GM12878 (cell line): Measurements from ENCODE around the gene MYO7B. TPM values are rescaled to one million over a fixed set of nuclear protein-coding genes. Genes with fewer than 3 reads are reported as not detected.
"Not testable (repeated sequence)": the region's sequence is repeated elsewhere in the genome, so short reads cannot be mapped to it uniquely, and the experiment has no call there.

Experiments
- ATAC-seq: fragments of 200-7000 bp; cut with Tn5 transposase; 3 replicates; pipeline ENCODE4 v1.9.1; 2020; ENCODE audit warnings: mild to moderate bottlenecking, moderate library complexity
- BruUV-seq: library from RNA; stranded (reverse); fragments of 400-500 nt; replicated peaks from 2 replicates; lab custom pipeline; 2021; lab: Mats Ljungman, UMichigan
- CTCF ChIA-PET: fragments of 300-600 bp; sonication (Branson Sonifier 250); formaldehyde crosslinking; extraction: SDS; loops from one replicate; lab custom pipeline; 2021; ENCODE audit warnings: inconsistent platforms; lab: Yijun Ruan, JAX
- POLR2A ChIA-PET: fragments of 350-600 bp; formaldehyde crosslinking; extraction: SDS; loops from one replicate; lab custom pipeline; 2021; ENCODE audit warnings: inconsistent platforms; lab: Charles Lee
- RAD21 ChIA-PET: fragments of 300-600 bp; sonication (Branson Sonifier 250); formaldehyde crosslinking; loops from one replicate; lab custom pipeline; 2023; ENCODE audit warnings: antibody characterized with exemption; ENCODE audit not compliant: unreplicated experiment; lab: Charles Lee
- SMC1A ChIA-PET: fragments of 300-600 bp; sonication (Branson Sonifier 250); formaldehyde crosslinking; loops from one replicate; lab custom pipeline; 2023; ENCODE audit not compliant: unreplicated experiment, uncharacterized antibody; lab: Charles Lee
- DNase-seq: peaks from one replicate; pipeline ENCODE4 v3.0.0-alpha.2; 2011; ENCODE audit warnings: low read depth, low spot score
- FAIRE-seq: peaks from 3 replicates; lab custom pipeline; 2011; peaks lifted over from hg19 to GRCh38; lab: Jason Lieb, UNC
- H2AFZ ChIP-seq: 2 replicates; pipeline ENCODE4 v1.6.0; 2011; ENCODE audit warnings: low read depth, low read length, control low read depth; ENCODE audit not compliant: control insufficient read depth
- H3K27ac ChIP-seq: 2 replicates; pipeline ENCODE4 v1.5.1; 2011; ENCODE audit warnings: control low read depth; ENCODE audit not compliant: control insufficient read depth, insufficient read depth
- H3K27me3 ChIP-seq, 2 experiments: replicated peaks in 1 of 2; 2 replicates each; pipeline versions ENCODE4 v1.6.0 to v1.6.1; 2011; ENCODE audit warnings: low read length in 1 of 2; ENCODE audit not compliant: control insufficient read depth in 2 of 2, insufficient read depth in 2 of 2
- H3K36me3 ChIP-seq, 2 experiments: 2 replicates each; pipeline ENCODE4 v1.5.1; 2011; ENCODE audit warnings: low read length in 1 of 2; ENCODE audit not compliant: control insufficient read depth in 2 of 2, insufficient read depth in 2 of 2
- H3K4me1 ChIP-seq: 2 replicates; pipeline ENCODE4 v1.6.1; 2011; ENCODE audit warnings: mild to moderate bottlenecking, low read length, moderate library complexity, mixed read lengths; ENCODE audit not compliant: control insufficient read depth, insufficient read depth
- H3K4me2 ChIP-seq: 2 replicates; pipeline ENCODE4 v1.6.0; 2011; ENCODE audit warnings: control low read depth; ENCODE audit not compliant: control insufficient read depth, insufficient read depth
- H3K4me3 ChIP-seq: fragments of 200-600 bp; sonication (generic); 2 replicates; pipeline ENCODE4 v1.5.1; 2016
- H3K79me2 ChIP-seq: 2 replicates; pipeline ENCODE4 v1.6.0; 2011; ENCODE audit warnings: low read length; ENCODE audit not compliant: control insufficient read depth, insufficient read depth
- H3K9ac ChIP-seq: 2 replicates; pipeline ENCODE4 v1.8.0; 2011; ENCODE audit warnings: low read length, control low read depth, mixed read lengths; ENCODE audit not compliant: control insufficient read depth, insufficient read depth
- H3K9me3 ChIP-seq: replicated peaks from 3 replicates; pipeline ENCODE4 v1.5.1; 2011; ENCODE audit warnings: mild to moderate bottlenecking, low read length; ENCODE audit not compliant: control insufficient read depth, insufficient read depth
- H4K20me1 ChIP-seq: 2 replicates; pipeline ENCODE4 v1.6.0; 2011; ENCODE audit not compliant: control insufficient read depth, insufficient read depth
- HDGF ChIP-seq: fragments of 450-650 bp; IDR thresholded peaks from 2 replicates; pipeline ENCODE4 v1.6.1; 2016; ENCODE audit warnings: antibody characterized with exemption
- WGBS: methylation state at CpG from one replicate; pipeline ENCODE4 v1.1.6; 2016; ENCODE audit warnings: low lambda C conversion rate; ENCODE audit not compliant: insufficient replicate concordance, insufficient coverage; ENCODE audit errors: missing lambda C conversion rate; 5-methylcytosine and 5-hydroxymethylcytosine counted together
- in situ Hi-C: fragments of 300-500 bp; cut with MboI; formaldehyde crosslinking; loops from 9 replicates; pipeline ENCODE4 v1.14.3; 2018; ENCODE audit warnings: mixed read lengths
- intact Hi-C: fragments of 100-400 bp; cut with micrococcal nuclease; formaldehyde crosslinking; loops from one replicate; pipeline ENCODE4 v1.14.2; 2022; ENCODE audit not compliant: unreplicated experiment
- polyA plus RNA-seq, 11 experiments: library from polyadenylated mRNA; depleted of rRNA in 4 of 11; unstranded in 6 of 11; stranded (reverse) in 5 of 11; fragments of >200 nt; fragmentation: Nextera tagmentation in 4 of 11; fragmentation: Illumina TruSeq in 1 of 11; extraction: Ambion mirVana in 4 of 11; extraction: Trizol in 1 of 11; gene quantifications; 1 replicate in 1 of 11; 2 replicates in 10 of 11; pipeline versions ENCODE4 v1.2.1 to v1.2.3, GENCODE V29; 2011 to 2016; ENCODE audit warnings: inconsistent platforms in 2 of 11, missing spikeins in 2 of 11, low read depth in 1 of 11
- total RNA-seq, 4 experiments: library from RNA; depleted of rRNA in 3 of 4; stranded (reverse); fragments of >200 nt in 3 of 4; fragmentation: Illumina TruSeq in 1 of 4; extraction: Trizol in 1 of 4; gene quantifications; 2 replicates each; pipeline versions ENCODE4 v1.2.1 to v1.2.3, GENCODE V29; 2013 to 2021
- TF ChIP-seq, protein P1 (sequence below), 3 experiments: IDR thresholded peaks in 2 of 3; conservative IDR thresholded peaks in 1 of 3; 2 replicates each; pipeline ENCODE4 v1.5.1; 2011; ENCODE audit warnings: low read depth in 3 of 3, low read length in 3 of 3, mild to moderate bottlenecking in 3 of 3, control low read depth in 2 of 3, moderate library complexity in 2 of 3, inconsistent platforms in 1 of 3, mixed read lengths in 1 of 3; ENCODE audit not compliant: control insufficient read depth in 2 of 3, insufficient read depth in 1 of 3; ENCODE audit errors: extremely low read depth in 1 of 3
- TF ChIP-seq, protein P2 (sequence below): fragments of 450-650 bp; IDR thresholded peaks from 2 replicates; pipeline ENCODE4 v1.6.1; 2016; ENCODE audit warnings: mild to moderate bottlenecking

The MYO7B gene
- total and polyA plus RNA-seq, 10 of the 15 experiments (the other 5 are each of a cell fraction or from before 2014, with no cell fraction given): 0.08 to 4.8 (median 1.2) TPM

DNA sequence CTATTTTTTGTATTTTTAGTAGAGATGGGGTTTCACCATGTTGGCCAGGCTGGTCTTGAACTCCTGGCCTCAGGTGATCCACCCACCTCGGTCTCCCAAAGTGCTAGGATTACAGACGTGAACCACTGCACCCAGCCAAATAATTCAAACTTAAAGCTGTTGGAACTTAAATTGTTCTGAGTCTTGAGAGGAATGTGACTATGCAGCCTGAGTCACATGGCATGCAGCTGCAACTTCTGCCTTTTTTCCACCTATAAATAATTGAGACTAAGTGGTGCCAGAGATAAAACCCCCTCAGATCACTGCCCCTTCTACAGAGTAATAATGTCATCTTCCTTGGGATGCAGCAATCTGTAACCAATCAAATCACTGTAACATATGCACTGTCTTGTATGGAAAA, 6.1 kb upstream of the MYO7B start:
- WGBS: 53% methylated on average over 2 of the region's 2 CpGs
- ATAC-seq: not testable (repeated sequence)

DNA sequence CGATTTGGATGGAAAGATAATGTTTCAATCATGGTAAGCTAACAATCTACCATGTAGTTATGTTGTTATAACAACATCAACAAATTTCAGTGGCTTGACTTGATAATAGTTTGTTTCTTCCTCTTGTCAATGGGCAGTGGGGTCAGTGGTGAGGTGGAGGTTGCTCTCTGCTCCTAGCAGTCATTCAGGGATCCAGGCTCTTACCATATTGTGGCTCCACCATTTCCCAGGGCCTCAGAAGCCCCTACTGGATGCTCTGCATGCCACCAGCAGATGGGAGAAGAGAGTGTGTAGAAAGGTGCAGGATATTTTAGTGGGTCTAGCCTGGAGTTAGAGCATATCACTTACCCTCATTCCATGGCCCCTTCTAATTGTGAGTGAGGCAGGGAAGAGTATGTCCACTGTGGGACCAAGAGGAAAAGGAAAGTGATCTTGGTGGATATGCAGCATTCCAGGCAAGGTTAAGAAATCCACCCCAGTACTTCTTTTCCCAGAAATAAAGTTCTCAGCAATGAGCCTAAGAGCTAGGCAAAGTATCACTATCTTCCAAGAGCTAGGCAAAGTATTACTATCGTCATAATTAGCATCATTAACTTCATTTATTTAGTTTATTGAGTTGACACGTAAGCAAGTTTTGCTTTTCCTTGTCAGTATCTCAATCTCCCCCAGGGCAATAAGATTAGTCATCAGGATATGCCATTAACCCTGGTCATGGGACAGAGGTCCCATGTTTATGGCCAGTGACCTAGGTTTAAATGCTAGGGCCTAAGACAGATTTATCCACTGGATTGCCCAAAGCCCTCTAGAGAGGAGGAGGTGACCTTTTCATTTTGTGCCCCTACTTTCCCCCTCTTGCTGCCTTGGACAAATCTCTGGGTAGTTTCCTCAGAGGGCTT, 5.0 kb upstream of the MYO7B start:
- TF ChIP-seq, protein P1, sequence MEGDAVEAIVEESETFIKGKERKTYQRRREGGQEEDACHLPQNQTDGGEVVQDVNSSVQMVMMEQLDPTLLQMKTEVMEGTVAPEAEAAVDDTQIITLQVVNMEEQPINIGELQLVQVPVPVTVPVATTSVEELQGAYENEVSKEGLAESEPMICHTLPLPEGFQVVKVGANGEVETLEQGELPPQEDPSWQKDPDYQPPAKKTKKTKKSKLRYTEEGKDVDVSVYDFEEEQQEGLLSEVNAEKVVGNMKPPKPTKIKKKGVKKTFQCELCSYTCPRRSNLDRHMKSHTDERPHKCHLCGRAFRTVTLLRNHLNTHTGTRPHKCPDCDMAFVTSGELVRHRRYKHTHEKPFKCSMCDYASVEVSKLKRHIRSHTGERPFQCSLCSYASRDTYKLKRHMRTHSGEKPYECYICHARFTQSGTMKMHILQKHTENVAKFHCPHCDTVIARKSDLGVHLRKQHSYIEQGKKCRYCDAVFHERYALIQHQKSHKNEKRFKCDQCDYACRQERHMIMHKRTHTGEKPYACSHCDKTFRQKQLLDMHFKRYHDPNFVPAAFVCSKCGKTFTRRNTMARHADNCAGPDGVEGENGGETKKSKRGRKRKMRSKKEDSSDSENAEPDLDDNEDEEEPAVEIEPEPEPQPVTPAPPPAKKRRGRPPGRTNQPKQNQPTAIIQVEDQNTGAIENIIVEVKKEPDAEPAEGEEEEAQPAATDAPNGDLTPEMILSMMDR (IDR thresholded peaks at IDR 0.05 in 2 of 3, conservative IDR thresholded peaks at IDR 0.05 in 1 of 3; ENCODE audit: control insufficient read depth in 2 of 3, extremely low read depth in 1 of 3, insufficient read depth in 1 of 3, low read depth in 3 of 3, low read length in 3 of 3): 0 out of 6 replicates have a peak, but pooled peaks of 1 of the 3 experiments have one; percentile 12
- no peak for TF ChIP-seq HDGF
- TF ChIP-seq, protein P2, sequence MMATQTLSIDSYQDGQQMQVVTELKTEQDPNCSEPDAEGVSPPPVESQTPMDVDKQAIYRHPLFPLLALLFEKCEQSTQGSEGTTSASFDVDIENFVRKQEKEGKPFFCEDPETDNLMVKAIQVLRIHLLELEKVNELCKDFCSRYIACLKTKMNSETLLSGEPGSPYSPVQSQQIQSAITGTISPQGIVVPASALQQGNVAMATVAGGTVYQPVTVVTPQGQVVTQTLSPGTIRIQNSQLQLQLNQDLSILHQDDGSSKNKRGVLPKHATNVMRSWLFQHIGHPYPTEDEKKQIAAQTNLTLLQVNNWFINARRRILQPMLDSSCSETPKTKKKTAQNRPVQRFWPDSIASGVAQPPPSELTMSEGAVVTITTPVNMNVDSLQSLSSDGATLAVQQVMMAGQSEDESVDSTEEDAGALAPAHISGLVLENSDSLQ: peak; percentile 71
- TF ChIP-seq, all 136 proteins: peak for 2
- CTCF ChIA-PET: interaction anchor here (0.6 to 1.7 kb wide), 2 partner anchors 119 to 705 kb away, joined by 3 to 7 read pairs; no protein-coding TSS in a partner anchor
- H3K36me3 ChIP-seq: no peaks in the 10 kb centered on the region
- BruUV-seq: no TSS peak
- H2AFZ ChIP-seq: no peak overlapping the region
- H3K79me2 ChIP-seq: peaks cover 8% of the 10 kb centered on the region
- no peaks in the 10 kb centered on the region for H3K9me3 ChIP-seq
- H3K27me3 ChIP-seq: no peaks in the 10 kb centered on the region
- ATAC-seq (no peak), FAIRE-seq (no peak), DNase-seq (no peak)
- POLR2A ChIA-PET: no interaction called here
- H3K4me3 ChIP-seq: no peak overlapping the region
- H3K27ac ChIP-seq: no peak overlapping the region
- in situ Hi-C loops: no loop called here
- no peaks in the 10 kb centered on the region for H3K4me1 ChIP-seq
- H3K4me2 ChIP-seq: no peak overlapping the region
- RAD21 ChIA-PET: interaction anchor here (0.6 kb wide), 1 partner anchor 33 kb away, joined by 3 read pairs; no protein-coding TSS in a partner anchor
- no peaks in the 10 kb centered on the region for H4K20me1 ChIP-seq
- 9% methylated on average over 3 of the region's 3 CpGs for WGBS
- intact Hi-C loops: no loop called here
- SMC1A ChIA-PET: interaction anchor here (1.1 to 1.3 kb wide), 2 partner anchors 22 to 33 kb away, joined by 3 read pairs; no protein-coding TSS in a partner anchor
- H3K9ac ChIP-seq: no peak overlapping the region

More for the DNA sequence above, 6.1 kb upstream of the MYO7B start:
- H3K4me2 ChIP-seq, H3K36me3 ChIP-seq, H3K9me3 ChIP-seq, SMC1A ChIA-PET, BruUV-seq, H3K9ac ChIP-seq, RAD21 ChIA-PET, H3K27me3 ChIP-seq, H2AFZ ChIP-seq, H3K4me1 ChIP-seq, H3K27ac ChIP-seq, H4K20me1 ChIP-seq, H3K4me3 ChIP-seq, in situ Hi-C loops, DNase-seq, FAIRE-seq: not testable (repeated sequence)
- POLR2A ChIA-PET: interaction anchor here (0.6 to 0.7 kb wide), 2 partner anchors 56 to 254 kb away, joined by 5 to 6 read pairs; no protein-coding TSS in a partner anchor
- H3K79me2 ChIP-seq: peaks cover 19% of the 10 kb centered on the region
- CTCF ChIA-PET: interaction anchor here (0.9 to 1.8 kb wide), 5 partner anchors 17 to 140 kb away, joined by 3 to 7 read pairs (median 4); no protein-coding TSS in a partner anchor
- intact Hi-C loops: loop anchor here (5.0 to 10.0 kb wide), 3 partner anchors 118 to 275 kb away; partner anchors contain the start of genes GPR17 and SFT2D3
